Measurements from ENCODE around the gene C10orf88. TPM values are rescaled to one million over a fixed set of nuclear protein-coding genes. Genes with fewer than 3 reads are reported as not detected.

C10orf88 gene
- total and polyA plus RNA-seq, 2 of the 8 experiments (the other 6 are each of a cell fraction or from before 2014, with no cell fraction given): 3.2 to 11.0 TPM

GRCh38 chr10:122984708-122985107 lies 30.7 kb upstream of the C10orf88 start:
- H3K23ac ChIP-seq (ENCODE audit: insufficient read length): no peak overlapping the region
- H3K4me1 ChIP-seq (replicated peaks in 1 of 4; ENCODE audit: control insufficient read depth in 3 of 4, insufficient read depth in 4 of 4, low read length in 3 of 4): peaks cover 0 to 1% (median 0%) of the 10 kb centered on the region in 4 experiments; a peak in 1 of 7 replicates
- H4K91ac ChIP-seq (replicated peaks; ENCODE audit: insufficient read length, low read length): no peak overlapping the region
- CTCF ChIA-PET (ENCODE audit: partially characterized antibody): interaction anchor here (0.6 to 1.2 kb wide), 3 partner anchors 13 to 693 kb away, joined by 3 read pairs; no protein-coding TSS in a partner anchor
- H3K27me3 ChIP-seq (replicated peaks in 1 of 4; ENCODE audit: control insufficient read depth in 3 of 4, extremely low read depth in 1 of 4, insufficient read depth in 3 of 4, low read length in 3 of 4): no peaks in the 10 kb centered on the region
- H3K79me2 ChIP-seq (ENCODE audit: control insufficient read depth in 1 of 2, insufficient read depth in 2 of 2, low read length in 2 of 2): no peaks in the 10 kb centered on the region
- no peak overlapping the region for H3K56ac ChIP-seq (replicated peaks; ENCODE audit: insufficient read length, low read depth, low read length)
- H2AFZ ChIP-seq (ENCODE audit: low read length): no peak overlapping the region
- no peak overlapping the region for H3K4me2 ChIP-seq (ENCODE audit: insufficient read depth in 1 of 2, low read depth in 2 of 2, low read length in 2 of 2)
- H3K9me3 ChIP-seq (ENCODE audit: insufficient read depth in 2 of 2, low read depth in 1 of 2, low read length in 1 of 2): no peaks in the 10 kb centered on the region
- H4K8ac ChIP-seq (ENCODE audit: extremely low read depth, insufficient read depth, low read length): no peak overlapping the region
- H3K18ac ChIP-seq (ENCODE audit: extremely low read depth, low read length): no peak overlapping the region
- H3K4me3 ChIP-seq (ENCODE audit: extremely low read depth in 1 of 4, insufficient read depth in 2 of 4, low read depth in 3 of 4, low read length in 4 of 4): no peak overlapping the region
- no peak overlapping the region for H2BK5ac ChIP-seq (ENCODE audit: low read depth, low read length)
- no peak overlapping the region for H4K5ac ChIP-seq (ENCODE audit: insufficient read length, low read depth, low read length)
- 95% methylated on average over 2 of the region's 2 CpGs; no CpG with 5 or more reads in 1 of the 2 experiments for WGBS, 2 experiments (ENCODE audit: extremely low coverage in 1 of 2, insufficient coverage in 1 of 2, insufficient read length in 1 of 2, insufficient replicate concordance in 2 of 2, low coverage in 1 of 2, low lambda C conversion rate in 2 of 2, missing lambda C conversion rate in 1 of 2)
- H3K36me3 ChIP-seq (ENCODE audit: control insufficient read depth in 2 of 4, insufficient read depth in 4 of 4, low read length in 3 of 4): peaks cover 0 to 7% (median 2%) of the 10 kb centered on the region in 4 experiments; a peak in 2 of 8 replicates
- no peak overlapping the region for H3K27ac ChIP-seq (ENCODE audit: low read depth, low read length)
- FAIRE-seq (no peak), DNase-seq (ENCODE audit: low read depth in 1 of 2, low spot score in 2 of 2) (no peak)
- H2BK12ac ChIP-seq (ENCODE audit: low read depth, low read length): no peak overlapping the region
- POLR2A ChIA-PET (ENCODE audit: partially characterized antibody): interaction anchor here (0.9 to 2.6 kb wide), 3 partner anchors 15 to 30 kb away, joined by 3 to 6 read pairs (median 4); no protein-coding TSS in a partner anchor
- H3K4ac ChIP-seq (replicated peaks; ENCODE audit: insufficient read length, low read depth, low read length): no peak overlapping the region
- H2BK20ac ChIP-seq (ENCODE audit: low read length): no peak overlapping the region
- no peak for TF ChIP-seq POLR2AphosphoS5 (IDR thresholded peaks at IDR 0.05; ENCODE audit: low read depth, low read length)
- TF ChIP-seq SIRT6 (IDR thresholded peaks at IDR 0.05; ENCODE audit: low read length): no peak
- TF ChIP-seq JUN (IDR thresholded peaks at IDR 0.05; ENCODE audit: low read depth, low read length): no peak
- no peak overlapping the region for H3K9ac ChIP-seq (replicated peaks in 1 of 4; ENCODE audit: extremely low read depth in 1 of 4, low read depth in 3 of 4, low read length in 3 of 4)
- no peak overlapping the region for H3K14ac ChIP-seq (ENCODE audit: insufficient read length)
- H2AK5ac ChIP-seq (ENCODE audit: low read depth, low read length): no peak overlapping the region
- no peak overlapping the region for H2BK120ac ChIP-seq (replicated peaks; ENCODE audit: low read depth, low read length)
- peaks cover 6% of the 10 kb centered on the region for H3K23me2 ChIP-seq (ENCODE audit: low read depth, low read length)
- H3K79me1 ChIP-seq (ENCODE audit: low read depth, low read length): no peaks in the 10 kb centered on the region
- no peak overlapping the region for H2BK15ac ChIP-seq (ENCODE audit: low read length)
- no peaks in the 10 kb centered on the region for H4K20me1 ChIP-seq (replicated peaks in 1 of 2; ENCODE audit: control insufficient read depth in 1 of 2, insufficient read depth in 2 of 2, low read length in 2 of 2)
